IMR-90 (cell line): ENCODE data around the gene AKAP5. TPM values are rescaled to one million over a fixed set of nuclear protein-coding genes. Genes with fewer than 3 reads are reported as not detected.

Experiments
- ATAC-seq: fragments of 200-7000 bp; cut with Tn5 transposase; 2 replicates; pipeline ENCODE4 v1.9.1; 2020; ENCODE audit warnings: low read depth, mild to moderate bottlenecking, moderate library complexity
- BruUV-seq: library from RNA; stranded (reverse); fragments of 400-500 nt; replicated peaks from 2 replicates; lab custom pipeline; 2021; lab: Mats Ljungman, UMichigan
- CTCF ChIA-PET: fragments of 300-600 bp; formaldehyde crosslinking; extraction: SDS; loops from one replicate; lab custom pipeline; 2021; ENCODE audit warnings: antibody characterized with exemption; lab: Yijun Ruan, JAX
- POLR2A ChIA-PET: fragments of 300-600 bp; sonication (Branson Sonifier 250); formaldehyde crosslinking; loops from one replicate; lab custom pipeline; 2022; ENCODE audit warnings: antibody characterized with exemption; ENCODE audit not compliant: unreplicated experiment; lab: Charles Lee
- DNase-seq: peaks from one replicate; pipeline ENCODE4 v3.0.0; 2013
- H2AFZ ChIP-seq: replicated peaks from 2 replicates; pipeline ENCODE3; 2013; ENCODE audit warnings: low read length, mild to moderate bottlenecking; ENCODE audit not compliant: poor library complexity
- H2AK5ac ChIP-seq: 2 replicates; pipeline ENCODE4 v1.6.1; 2013; ENCODE audit warnings: low read depth, low read length, inconsistent platforms
- H2AK9ac ChIP-seq: replicated peaks from 2 replicates; pipeline ENCODE3; 2013; ENCODE audit warnings: mild to moderate bottlenecking, low read depth, low read length, moderate library complexity; ENCODE audit not compliant: poor library complexity
- H2BK120ac ChIP-seq: 2 replicates; pipeline ENCODE4 v1.6.1; 2013; ENCODE audit warnings: low read depth, low read length, inconsistent platforms
- H2BK15ac ChIP-seq: 3 replicates; pipeline ENCODE4 v1.6.1; 2013; ENCODE audit warnings: low read depth, low read length, inconsistent platforms
- H2BK20ac ChIP-seq: 2 replicates; pipeline ENCODE4 v1.6.1; 2013; ENCODE audit warnings: low read depth, mild to moderate bottlenecking, inconsistent platforms, low read length, moderate library complexity
- H2BK5ac ChIP-seq: 2 replicates; pipeline ENCODE4 v1.6.1; 2013; ENCODE audit warnings: mild to moderate bottlenecking, low read depth, low read length, inconsistent platforms; ENCODE audit not compliant: poor library complexity, severe bottlenecking
- H3K14ac ChIP-seq: replicated peaks from 2 replicates; pipeline ENCODE4 v1.6.1; 2013; ENCODE audit warnings: low read depth, low read length, inconsistent platforms
- H3K18ac ChIP-seq: 2 replicates; pipeline ENCODE4 v1.6.1; 2013; ENCODE audit warnings: low read depth, low read length, control low read depth
- H3K23ac ChIP-seq: 2 replicates; pipeline ENCODE4 v1.6.1; 2013; ENCODE audit warnings: low read depth, low read length, inconsistent platforms
- H3K27ac ChIP-seq: 2 replicates; pipeline ENCODE4 v1.5.1; 2013; ENCODE audit warnings: mild to moderate bottlenecking, control low read depth, low read length; ENCODE audit not compliant: insufficient read depth
- H3K27me3 ChIP-seq: 2 replicates; pipeline ENCODE4 v1.6.1; 2013; ENCODE audit warnings: low read length; ENCODE audit not compliant: control insufficient read depth, insufficient read depth
- H3K36me3 ChIP-seq: 2 replicates; pipeline ENCODE4 v1.6.1; 2013; ENCODE audit warnings: low read length, mixed read lengths; ENCODE audit not compliant: control insufficient read depth, insufficient read depth
- H3K4ac ChIP-seq: 2 replicates; pipeline ENCODE4 v1.6.1; 2013; ENCODE audit warnings: low read depth, low read length, inconsistent platforms
- H3K4me1 ChIP-seq: 2 replicates; pipeline ENCODE4 v1.6.1; 2013; ENCODE audit warnings: low read length, mixed read lengths; ENCODE audit not compliant: control insufficient read depth, insufficient read depth
- H3K4me2 ChIP-seq: 2 replicates; pipeline ENCODE4 v1.6.1; 2013; ENCODE audit warnings: low read depth, mild to moderate bottlenecking, control low read depth, low read length, moderate library complexity
- H3K4me3 ChIP-seq: 2 replicates; pipeline ENCODE4 v1.5.1; 2013; ENCODE audit warnings: low read depth, mild to moderate bottlenecking, control low read depth, low read length, moderate library complexity; ENCODE audit not compliant: insufficient read depth
- H3K56ac ChIP-seq: 2 replicates; pipeline ENCODE4 v1.6.1; 2013; ENCODE audit warnings: low read length, inconsistent platforms; ENCODE audit not compliant: insufficient read depth; ENCODE audit errors: extremely low read depth
- H3K79me1 ChIP-seq, 2 experiments: 2 replicates each; pipeline ENCODE4 v1.6.1; 2013; ENCODE audit warnings: low read length in 2 of 2, inconsistent platforms in 1 of 2, low read depth in 1 of 2
- H3K9ac ChIP-seq: 2 replicates; pipeline ENCODE4 v1.6.1; 2013; ENCODE audit warnings: low read depth, low read length, control low read depth
- H3K9me1 ChIP-seq: 2 replicates; pipeline ENCODE4 v1.6.1; 2013; ENCODE audit warnings: low read length, inconsistent platforms; ENCODE audit not compliant: insufficient read depth
- H3K9me3 ChIP-seq: 2 replicates; pipeline ENCODE4 v1.6.1; 2013; ENCODE audit warnings: low read length; ENCODE audit not compliant: control insufficient read depth, insufficient read depth
- H4K20me1 ChIP-seq: 2 replicates; pipeline ENCODE4 v1.6.1; 2013; ENCODE audit warnings: low read length, inconsistent platforms; ENCODE audit not compliant: insufficient read depth
- H4K5ac ChIP-seq: 2 replicates; pipeline ENCODE4 v1.6.1; 2013; ENCODE audit warnings: mild to moderate bottlenecking, low read depth, low read length, control low read depth
- H4K8ac ChIP-seq, 2 experiments: 2 replicates each; pipeline ENCODE4 v1.6.1; 2013; ENCODE audit warnings: low read depth in 2 of 2, low read length in 2 of 2, control low read depth in 1 of 2, inconsistent platforms in 1 of 2
- H4K91ac ChIP-seq: 2 replicates; pipeline ENCODE4 v1.6.1; 2013; ENCODE audit warnings: low read depth, low read length, inconsistent platforms; ENCODE audit not compliant: insufficient read depth
- BHLHE40 ChIP-seq: fragments of 150-350 bp; IDR thresholded peaks from 2 replicates; pipeline ENCODE4 v1.6.1; 2016; ENCODE audit warnings: mild to moderate bottlenecking, low read depth, low read length
- CHD1 ChIP-seq: IDR thresholded peaks from 2 replicates; pipeline ENCODE4 v1.6.1; 2012; ENCODE audit warnings: low read depth, low read length, improper control_type of control experiment
- FOS ChIP-seq: fragments of 150-350 bp; IDR thresholded peaks from 2 replicates; pipeline ENCODE4 v1.6.1; 2016; ENCODE audit warnings: low read depth, low read length
- NFE2L2 ChIP-seq: fragments of 150-350 bp; IDR thresholded peaks from 2 replicates; pipeline ENCODE4 v1.6.1; 2016; ENCODE audit warnings: low read depth, mild to moderate bottlenecking, low read length
- RFX5 ChIP-seq: IDR thresholded peaks from 2 replicates; pipeline ENCODE4 v1.8.0; 2012; ENCODE audit warnings: low read depth, mild to moderate bottlenecking, low read length, moderate library complexity
- WGBS, 2 experiments: methylation state at CpG; one replicate each; pipeline versions ENCODE4 v1.1.5 to v1.1.7; 2013; ENCODE audit warnings: missing lambda C conversion rate in 2 of 2; ENCODE audit not compliant: insufficient read length in 1 of 2; ENCODE audit errors: extremely low coverage in 2 of 2; 5-methylcytosine and 5-hydroxymethylcytosine counted together
- dilution Hi-C: fragments of 300-500 bp; cut with HindIII; formaldehyde crosslinking; loops from one replicate; pipeline ENCODE4 v1.14.3; 2018; ENCODE audit warnings: low sequenced_read_pairs; ENCODE audit not compliant: unreplicated experiment
- in situ Hi-C: fragments of 300-500 bp; cut with MboI; formaldehyde crosslinking; loops from 3 replicates; pipeline ENCODE4 v1.14.3; 2019; ENCODE audit warnings: low sequenced_read_pairs, inconsistent platforms, mixed read lengths
- intact Hi-C: fragments of 100-400 bp; cut with micrococcal nuclease; formaldehyde crosslinking; loops from 2 replicates; pipeline ENCODE4 v1.10.0; 2022
- polyA plus RNA-seq, 3 experiments: library from polyadenylated mRNA; depleted of rRNA; stranded (reverse); fragments of >200 nt; gene quantifications; 2 replicates each; pipeline ENCODE4 v1.2.3, GENCODE V29; 2012; ENCODE audit warnings: low replicate concordance in 1 of 3
- total RNA-seq: library from RNA; depleted of rRNA; stranded (reverse); fragments of >200 nt; gene quantifications from 2 replicates; pipeline ENCODE4 v1.2.3, GENCODE V29; 2012
- TF ChIP-seq, protein P1 (sequence below): fragments of 150-350 bp; IDR thresholded peaks from 2 replicates; pipeline ENCODE4 v1.6.1; 2016; ENCODE audit warnings: low read depth, mild to moderate bottlenecking, low read length, moderate library complexity, borderline replicate concordance

Gene AKAP5
- total and polyA plus RNA-seq, 2 of the 4 experiments (the other 2 are of a cell fraction): 0.21 to 0.72 TPM

DNA sequence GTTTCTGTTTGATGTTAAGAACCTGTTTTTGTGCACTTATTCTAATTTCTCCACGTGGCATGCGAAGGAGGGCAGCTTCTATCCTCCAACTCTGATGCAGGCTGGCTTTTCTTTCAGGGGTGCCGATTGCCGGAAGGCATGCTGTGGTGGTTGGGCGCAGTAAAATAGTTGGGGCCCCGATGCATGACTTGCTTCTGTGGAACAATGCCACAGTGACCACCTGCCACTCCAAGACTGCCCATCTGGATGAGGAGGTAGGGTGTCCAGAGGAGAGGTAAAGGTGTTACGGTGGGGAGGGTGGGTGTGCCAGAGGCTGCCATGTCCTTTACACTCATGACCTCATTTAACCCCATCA, 47.6 kb upstream of the AKAP5 start:
- no peaks in the 10 kb centered on the region for H3K27me3 ChIP-seq
- no peak overlapping the region for H3K4me2 ChIP-seq
- H2AFZ ChIP-seq: no peak overlapping the region
- no peak overlapping the region for H2BK20ac ChIP-seq
- H3K9me3 ChIP-seq: no peaks in the 10 kb centered on the region
- dilution Hi-C loops (no loop called here), intact Hi-C loops (no loop called here), in situ Hi-C loops (no loop called here)
- no peak overlapping the region for H3K14ac ChIP-seq
- H2BK5ac ChIP-seq: no peak overlapping the region
- no peak overlapping the region for H4K5ac ChIP-seq
- H2AK5ac ChIP-seq: no peak overlapping the region
- H2BK15ac ChIP-seq: no peak overlapping the region
- ATAC-seq: no peak
- H4K20me1 ChIP-seq: no peaks in the 10 kb centered on the region
- H3K4me1 ChIP-seq: peaks cover 7% of the 10 kb centered on the region
- H3K36me3 ChIP-seq: peaks cover 23% of the 10 kb centered on the region
- TF ChIP-seq, protein P1, sequence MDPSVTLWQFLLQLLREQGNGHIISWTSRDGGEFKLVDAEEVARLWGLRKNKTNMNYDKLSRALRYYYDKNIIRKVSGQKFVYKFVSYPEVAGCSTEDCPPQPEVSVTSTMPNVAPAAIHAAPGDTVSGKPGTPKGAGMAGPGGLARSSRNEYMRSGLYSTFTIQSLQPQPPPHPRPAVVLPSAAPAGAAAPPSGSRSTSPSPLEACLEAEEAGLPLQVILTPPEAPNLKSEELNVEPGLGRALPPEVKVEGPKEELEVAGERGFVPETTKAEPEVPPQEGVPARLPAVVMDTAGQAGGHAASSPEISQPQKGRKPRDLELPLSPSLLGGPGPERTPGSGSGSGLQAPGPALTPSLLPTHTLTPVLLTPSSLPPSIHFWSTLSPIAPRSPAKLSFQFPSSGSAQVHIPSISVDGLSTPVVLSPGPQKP: no peak
- TF ChIP-seq BHLHE40 (no peak), RFX5 (no peak), NFE2L2 (no peak), FOS (no peak), CHD1 (no peak)
- no peak overlapping the region for H2AK9ac ChIP-seq
- H3K79me1 ChIP-seq: peaks cover 0 to 6% of the 10 kb centered on the region in 2 experiments; a peak in 1 of 4 replicates
- H3K9ac ChIP-seq: no peak overlapping the region
- ChIA-PET CTCF (interaction anchor here (1.1 kb wide), 1 partner anchor 18 kb away, joined by 4 read pairs; no protein-coding TSS in a partner anchor), POLR2A (interaction anchor here (0.5 kb wide), 1 partner anchor 108 kb away, joined by 3 read pairs; no protein-coding TSS in a partner anchor)
- WGBS, 2 experiments: 100% methylated on average over 5 of the region's 7 CpGs; no CpG with 5 or more reads in 1 of the 2 experiments
- H3K9me1 ChIP-seq: peaks cover 12% of the 10 kb centered on the region
- DNase-seq: no peak
- no peak overlapping the region for H3K56ac ChIP-seq
- no TSS peak for BruUV-seq
- no peak overlapping the region for H3K18ac ChIP-seq
- no peak overlapping the region for H3K4ac ChIP-seq
- no peak overlapping the region for H3K27ac ChIP-seq
- no peak overlapping the region for H3K23ac ChIP-seq
- no peak overlapping the region for H4K91ac ChIP-seq
- H2BK120ac ChIP-seq: no peak overlapping the region
- H4K8ac ChIP-seq: no peak overlapping the region
- no peak overlapping the region for H3K4me3 ChIP-seq
